HEK293 (cell line): ENCODE results near the gene CYP4F3.

Experiments
- CTCF ChIA-PET: fragments of 350-600 bp; formaldehyde crosslinking; extraction: SDS; loops from one replicate; lab custom pipeline; 2021; ENCODE audit warnings: antibody characterized with exemption; lab: Yijun Ruan, JAX
- POLR2A ChIA-PET: fragments of 300-600 bp; formaldehyde crosslinking; extraction: SDS; loops from one replicate; lab custom pipeline; 2020; ENCODE audit warnings: antibody characterized with exemption, inconsistent platforms; lab: Yijun Ruan, JAX
- H3K27ac ChIP-seq: fragments of 200-500 bp; sonication (Bioruptor generic); 2 replicates; pipeline ENCODE4 v1.5.1; 2014; ENCODE audit warnings: low read depth, low read length, control low read depth, inconsistent platforms; ENCODE audit errors: extremely low read depth
- H3K36me3 ChIP-seq, 2 experiments: fragments of 200-500 bp in 1 of 2; sonication (Bioruptor generic) in 1 of 2; 1 replicate in 1 of 2; 2 replicates in 1 of 2; pipeline ENCODE4 v1.5.1; 2014 to 2017; ENCODE audit warnings: inconsistent platforms in 2 of 2, low read length in 2 of 2; ENCODE audit not compliant: control insufficient read depth in 2 of 2, insufficient read depth in 1 of 2
- H3K4me1 ChIP-seq: fragments of 200-500 bp; sonication (Bioruptor generic); 2 replicates; pipeline ENCODE4 v1.5.1; 2014; ENCODE audit warnings: mild to moderate bottlenecking, low read length, inconsistent platforms; ENCODE audit not compliant: control insufficient read depth, insufficient read depth
- H3K4me3 ChIP-seq: 2 replicates; pipeline ENCODE4 v1.5.1; 2011; ENCODE audit warnings: low read depth, mild to moderate bottlenecking, control low read depth, low read length, moderate library complexity
- H3K9me3 ChIP-seq: fragments of 200-500 bp; sonication (Bioruptor generic); 2 replicates; pipeline ENCODE4 v1.5.1; 2014; ENCODE audit warnings: low read depth, low read length, inconsistent platforms; ENCODE audit not compliant: control insufficient read depth, insufficient read depth
- AEBP2 ChIP-seq: fragments of 450-650 bp; formaldehyde crosslinking; IDR thresholded peaks from 2 replicates; pipeline ENCODE4 v1.5.1; 2016; ENCODE audit warnings: missing biosample characterization, missing genetic modification characterization, borderline replicate concordance
- KLF7 ChIP-seq: fragments of 450-650 bp; formaldehyde crosslinking; IDR thresholded peaks from 2 replicates; pipeline ENCODE4 v1.5.1; 2016; ENCODE audit warnings: missing biosample characterization, missing genetic modification characterization, borderline replicate concordance
- PATZ1 ChIP-seq: fragments of 450-650 bp; formaldehyde crosslinking; IDR thresholded peaks from 2 replicates; pipeline ENCODE4 v1.5.1; 2016; ENCODE audit warnings: missing biosample characterization, missing genetic modification characterization
- PRDM2 ChIP-seq: fragments of 450-650 bp; formaldehyde crosslinking; IDR thresholded peaks from 2 replicates; pipeline ENCODE4 v1.5.1; 2016; ENCODE audit warnings: missing biosample characterization, missing genetic modification characterization, borderline replicate concordance
- REST ChIP-seq: fragments of 450-650 bp; formaldehyde crosslinking; IDR thresholded peaks from 2 replicates; pipeline ENCODE4 v1.5.1; 2016; ENCODE audit warnings: missing biosample characterization, missing genetic modification characterization
- SETDB1 ChIP-seq: IDR thresholded peaks from one replicate; pipeline ENCODE4 v1.6.1; 2017; ENCODE audit warnings: mild to moderate bottlenecking, low read length, moderate library complexity, mixed read lengths; ENCODE audit not compliant: insufficient read length
- TRIM28 ChIP-seq: IDR thresholded peaks from 2 replicates; pipeline ENCODE4 v1.6.1; 2011; ENCODE audit warnings: low read length, control low read depth, borderline replicate concordance
- TSHZ1 ChIP-seq: fragments of 450-650 bp; formaldehyde crosslinking; IDR thresholded peaks from 2 replicates; pipeline ENCODE4 v1.5.1; 2016; ENCODE audit warnings: missing biosample characterization, missing genetic modification characterization, borderline replicate concordance
- ZNF132 ChIP-seq: fragments of 450-650 bp; formaldehyde crosslinking; IDR thresholded peaks from 2 replicates; pipeline ENCODE4 v1.5.1; 2017; ENCODE audit warnings: missing biosample characterization, missing genetic modification characterization, borderline replicate concordance
- ZNF394 ChIP-seq: fragments of 450-650 bp; formaldehyde crosslinking; IDR thresholded peaks from 2 replicates; pipeline ENCODE4 v1.5.1; 2016; ENCODE audit warnings: missing biosample characterization, missing genetic modification characterization, mild to moderate bottlenecking, moderate library complexity, borderline replicate concordance
- ZNF416 ChIP-seq: fragments of 450-650 bp; formaldehyde crosslinking; IDR thresholded peaks from 2 replicates; pipeline ENCODE4 v1.5.1; 2016; ENCODE audit warnings: missing biosample characterization, missing genetic modification characterization
- ZNF645 ChIP-seq: fragments of 450-650 bp; formaldehyde crosslinking; IDR thresholded peaks from 2 replicates; pipeline ENCODE4; 2016; ENCODE audit warnings: missing biosample characterization, missing genetic modification characterization
- ZNF704 ChIP-seq: fragments of 450-650 bp; formaldehyde crosslinking; IDR thresholded peaks from 2 replicates; pipeline ENCODE4 v1.5.1; 2016; ENCODE audit warnings: missing biosample characterization, missing genetic modification characterization
- ZSCAN30 ChIP-seq: fragments of 450-650 bp; IDR thresholded peaks from 2 replicates; pipeline ENCODE4 v1.5.1; 2018; ENCODE audit warnings: missing biosample characterization, mild to moderate bottlenecking, missing genetic modification characterization, moderate library complexity

The CYP4F3 gene

GRCh38 chr19:15614507-15615379 lies 26.0 kb upstream of the CYP4F3 start, which contains the start of gene CYP4F8 (continued):
- TF ChIP-seq ZSCAN30: no peak

- TF ChIP-seq SETDB1 (no peak), KLF7 (tag by site-specific recombination) (no peak), PATZ1 (tag by site-specific recombination) (no peak), TRIM28 (no peak), ZNF416 (tag by site-specific recombination) (no peak), ZNF132 (tag by site-specific recombination) (no peak), ZNF394 (tag by site-specific recombination) (no peak), ZNF645 (tag by site-specific recombination) (no peak), REST (tag by site-specific recombination) (no peak), AEBP2 (no peak), TSHZ1 (tag by site-specific recombination) (no peak), PRDM2 (no peak), ZNF704 (tag by site-specific recombination) (no peak)
- TF ChIP-seq, all 188 proteins: peak for 0
- H3K4me1 ChIP-seq: no peaks in the 10 kb centered on the region
- H3K36me3 ChIP-seq: no peaks in the 10 kb centered on the region
- no peaks in the 10 kb centered on the region for H3K9me3 ChIP-seq
- no peak overlapping the region for H3K4me3 ChIP-seq
- ChIA-PET CTCF (no interaction called here), POLR2A (no interaction called here)
- H3K27ac ChIP-seq: no peak overlapping the region
Measured at GRCh38 chr19:15615526-15615925, 25.2 kb upstream of the CYP4F3 start.
